Measurements from ENCODE around the gene ROR2. TPM values are rescaled to one million over a fixed set of nuclear protein-coding genes. Genes with fewer than 3 reads are reported as not detected.
"Not testable (repeated sequence)": the region's sequence is repeated elsewhere in the genome, so short reads cannot be mapped to it uniquely, and the experiment has no call there.

ROR2 gene
- total and polyA plus RNA-seq, 2 experiments from 2014 or later, result 8.1 to 18.8 TPM

DNA sequence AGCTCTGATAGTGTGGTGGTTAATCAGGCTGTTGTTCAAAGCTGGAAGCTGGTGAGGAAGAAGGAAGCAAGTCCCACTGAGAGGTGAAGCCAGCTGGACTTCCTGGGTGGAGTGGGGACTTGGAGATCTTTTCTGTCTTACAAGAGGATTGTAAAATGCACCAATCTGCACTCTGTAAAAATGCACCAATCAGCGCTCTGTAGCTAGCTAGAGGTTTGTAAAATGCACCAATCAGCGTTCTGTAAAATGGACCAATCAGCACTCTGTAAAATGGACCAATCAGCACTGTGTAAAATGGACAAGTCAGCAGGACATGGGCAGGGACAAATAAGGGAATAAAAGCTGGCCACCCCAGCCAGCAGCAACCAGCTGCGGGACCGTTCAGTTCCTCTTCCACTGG, 432.7 kb downstream of the ROR2 start:
- H3K4me3 Mint-ChIP-seq; H3K27ac ChIP-seq (ENCODE audit: low read depth); H2AFZ ChIP-seq; H3K27ac Mint-ChIP-seq; H3K9me3 Mint-ChIP-seq; ATAC-seq; H3K79me2 ChIP-seq (replicated peaks; ENCODE audit: insufficient read depth); H4K20me1 ChIP-seq (replicated peaks; ENCODE audit: insufficient read depth); H3K4me2 ChIP-seq; H3K27me3 ChIP-seq (ENCODE audit: insufficient read depth); H3F3A ChIP-seq (replicated peaks; ENCODE audit: low read depth); H3K9me2 ChIP-seq (ENCODE audit: insufficient read depth); H3K27me3 Mint-ChIP-seq (ENCODE audit: insufficient read depth, low read depth, poor library complexity); H3K4me3 ChIP-seq; H3K36me3 ChIP-seq (ENCODE audit: insufficient read depth); DNase-seq (ENCODE audit: low spot score); H3K36me3 Mint-ChIP-seq (ENCODE audit: low read depth): not testable (repeated sequence)
- peaks cover 12% of the 10 kb centered on the region; the same call in 1 of the 2 replicates for H3K4me1 ChIP-seq (ENCODE audit: insufficient read depth)
- peaks cover 16% of the 10 kb centered on the region for H3K4me1 Mint-ChIP-seq

DNA sequence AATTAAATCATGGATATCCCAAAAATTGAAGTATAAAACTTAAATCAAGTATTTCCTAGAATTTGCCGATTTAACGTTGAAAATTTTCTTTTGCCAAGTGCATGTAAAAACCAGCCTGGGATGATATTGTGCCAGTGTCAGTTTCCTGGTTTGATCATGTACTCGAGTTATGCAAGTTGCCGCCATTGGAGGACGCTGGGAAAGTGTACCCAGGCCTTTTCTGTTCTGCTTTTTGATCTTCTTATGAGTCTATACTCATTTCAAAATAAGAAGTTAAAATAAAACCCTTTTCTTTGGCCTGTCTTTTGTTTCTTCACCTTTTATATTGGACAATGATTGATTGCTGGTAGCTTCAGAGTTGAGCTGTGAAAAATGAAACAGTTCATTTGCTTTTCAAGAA, 433.3 kb downstream of the ROR2 start:
- ATAC-seq (no peak), DNase-seq (ENCODE audit: low spot score) (no peak)
- no peaks in the 10 kb centered on the region for H4K20me1 ChIP-seq (replicated peaks; ENCODE audit: insufficient read depth)
- H3K79me2 ChIP-seq (replicated peaks; ENCODE audit: insufficient read depth), result no peaks in the 10 kb centered on the region
- Mint-ChIP-seq H3K36me3 (ENCODE audit: low read depth) (peaks cover 4% of the 10 kb centered on the region; the same call in 2 of the 3 replicates), H3K4me1 (peaks cover 16% of the 10 kb centered on the region), H3K27me3 (ENCODE audit: insufficient read depth, low read depth, poor library complexity) (peaks cover 8% of the 10 kb centered on the region), H3K9me3 (peaks cover 4% of the 10 kb centered on the region; the same call in 2 of the 3 replicates), H3K4me3 (no peak overlapping the region), H3K27ac (no peak overlapping the region)
- H3K27me3 ChIP-seq (ENCODE audit: insufficient read depth), result no peaks in the 10 kb centered on the region
- H3K4me1 ChIP-seq (ENCODE audit: insufficient read depth), result peaks cover 12% of the 10 kb centered on the region; the same call in 1 of the 2 replicates
- no peak overlapping the region for H2AFZ ChIP-seq
- H3K27ac ChIP-seq (ENCODE audit: low read depth), result no peak overlapping the region
- H3F3A ChIP-seq (replicated peaks; ENCODE audit: low read depth), result no peaks in the 10 kb centered on the region
- no peaks in the 10 kb centered on the region for H3K36me3 ChIP-seq (ENCODE audit: insufficient read depth)
- TF ChIP-seq ZNF114 (CRISPR knock-in tag; IDR thresholded peaks at IDR 0.05) (no peak), EZH2phosphoT487 (IDR thresholded peaks at IDR 0.05; ENCODE audit: unreplicated experiment) (no peak), EZH2 (IDR thresholded peaks at IDR 0.05; ENCODE audit: low read depth, unreplicated experiment) (no peak)
- TF ChIP-seq, protein P1, sequence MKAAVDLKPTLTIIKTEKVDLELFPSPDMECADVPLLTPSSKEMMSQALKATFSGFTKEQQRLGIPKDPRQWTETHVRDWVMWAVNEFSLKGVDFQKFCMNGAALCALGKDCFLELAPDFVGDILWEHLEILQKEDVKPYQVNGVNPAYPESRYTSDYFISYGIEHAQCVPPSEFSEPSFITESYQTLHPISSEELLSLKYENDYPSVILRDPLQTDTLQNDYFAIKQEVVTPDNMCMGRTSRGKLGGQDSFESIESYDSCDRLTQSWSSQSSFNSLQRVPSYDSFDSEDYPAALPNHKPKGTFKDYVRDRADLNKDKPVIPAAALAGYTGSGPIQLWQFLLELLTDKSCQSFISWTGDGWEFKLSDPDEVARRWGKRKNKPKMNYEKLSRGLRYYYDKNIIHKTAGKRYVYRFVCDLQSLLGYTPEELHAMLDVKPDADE (IDR thresholded peaks at IDR 0.05), result no peak
- H3K4me3 ChIP-seq, result no peak overlapping the region
- H3K9me2 ChIP-seq (ENCODE audit: insufficient read depth), result no peaks in the 10 kb centered on the region
- no peak overlapping the region for H3K4me2 ChIP-seq

DNA sequence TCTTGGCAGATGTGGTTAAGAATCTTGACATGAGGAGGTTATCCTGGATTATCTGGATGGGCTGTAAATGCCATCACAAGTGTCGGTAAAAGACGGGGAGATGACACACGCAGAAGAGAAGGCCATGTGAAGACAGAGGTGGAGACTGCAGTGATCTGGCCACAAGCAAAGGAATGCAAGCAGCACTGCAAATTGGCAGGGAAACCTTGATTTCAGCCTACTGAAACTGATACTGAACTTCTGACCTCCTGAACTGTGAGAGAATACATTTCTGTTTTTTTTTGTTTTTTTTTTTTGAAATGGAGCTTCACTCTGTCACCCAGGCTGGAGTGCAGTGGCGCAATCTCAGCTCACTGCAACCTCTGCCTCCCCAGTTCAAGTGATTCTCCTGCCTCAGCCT, 433.9 kb downstream of the ROR2 start:
- Histone ChIP-seq H3K4me1 (ENCODE audit: insufficient read depth) (peaks cover 12% of the 10 kb centered on the region; the same call in 1 of the 2 replicates), H2AFZ (0 out of 2 replicates have a peak overlapping the region, but pooled peaks have one; percentile 96), H3K4me2 (no peak overlapping the region), H4K20me1 (replicated peaks; ENCODE audit: insufficient read depth) (no peaks in the 10 kb centered on the region), H3K79me2 (replicated peaks; ENCODE audit: insufficient read depth) (no peaks in the 10 kb centered on the region), H3K4me3 (no peak overlapping the region), H3K27me3 (ENCODE audit: insufficient read depth) (no peaks in the 10 kb centered on the region), H3K36me3 (ENCODE audit: insufficient read depth) (no peaks in the 10 kb centered on the region), H3K27ac (ENCODE audit: low read depth) (no peak overlapping the region), H3K9me2 (ENCODE audit: insufficient read depth) (no peaks in the 10 kb centered on the region), H3F3A (replicated peaks; ENCODE audit: low read depth) (no peaks in the 10 kb centered on the region)
- DNase-seq (ENCODE audit: low spot score) (no peak), ATAC-seq (no peak)
- H3K27ac Mint-ChIP-seq, result no peak overlapping the region
- peaks cover 4% of the 10 kb centered on the region; the same call in 2 of the 3 replicates for H3K36me3 Mint-ChIP-seq (ENCODE audit: low read depth)
- H3K4me1 Mint-ChIP-seq, result peaks cover 16% of the 10 kb centered on the region
- no peak overlapping the region for H3K4me3 Mint-ChIP-seq
- H3K27me3 Mint-ChIP-seq (ENCODE audit: insufficient read depth, low read depth, poor library complexity), result peaks cover 8% of the 10 kb centered on the region
- peaks cover 4% of the 10 kb centered on the region; the same call in 2 of the 3 replicates for H3K9me3 Mint-ChIP-seq
- TF ChIP-seq ZNF331 (CRISPR knock-in tag; IDR thresholded peaks at IDR 0.05; ENCODE audit: low read depth) (no peak), EZH2phosphoT487 (IDR thresholded peaks at IDR 0.05; ENCODE audit: unreplicated experiment) (no peak), EZH2 (IDR thresholded peaks at IDR 0.05; ENCODE audit: low read depth, unreplicated experiment) (no peak), CREB1 (CRISPR knock-in tag; IDR thresholded peaks at IDR 0.05; ENCODE audit: low read depth) (no peak)
- TF ChIP-seq, protein P2, sequence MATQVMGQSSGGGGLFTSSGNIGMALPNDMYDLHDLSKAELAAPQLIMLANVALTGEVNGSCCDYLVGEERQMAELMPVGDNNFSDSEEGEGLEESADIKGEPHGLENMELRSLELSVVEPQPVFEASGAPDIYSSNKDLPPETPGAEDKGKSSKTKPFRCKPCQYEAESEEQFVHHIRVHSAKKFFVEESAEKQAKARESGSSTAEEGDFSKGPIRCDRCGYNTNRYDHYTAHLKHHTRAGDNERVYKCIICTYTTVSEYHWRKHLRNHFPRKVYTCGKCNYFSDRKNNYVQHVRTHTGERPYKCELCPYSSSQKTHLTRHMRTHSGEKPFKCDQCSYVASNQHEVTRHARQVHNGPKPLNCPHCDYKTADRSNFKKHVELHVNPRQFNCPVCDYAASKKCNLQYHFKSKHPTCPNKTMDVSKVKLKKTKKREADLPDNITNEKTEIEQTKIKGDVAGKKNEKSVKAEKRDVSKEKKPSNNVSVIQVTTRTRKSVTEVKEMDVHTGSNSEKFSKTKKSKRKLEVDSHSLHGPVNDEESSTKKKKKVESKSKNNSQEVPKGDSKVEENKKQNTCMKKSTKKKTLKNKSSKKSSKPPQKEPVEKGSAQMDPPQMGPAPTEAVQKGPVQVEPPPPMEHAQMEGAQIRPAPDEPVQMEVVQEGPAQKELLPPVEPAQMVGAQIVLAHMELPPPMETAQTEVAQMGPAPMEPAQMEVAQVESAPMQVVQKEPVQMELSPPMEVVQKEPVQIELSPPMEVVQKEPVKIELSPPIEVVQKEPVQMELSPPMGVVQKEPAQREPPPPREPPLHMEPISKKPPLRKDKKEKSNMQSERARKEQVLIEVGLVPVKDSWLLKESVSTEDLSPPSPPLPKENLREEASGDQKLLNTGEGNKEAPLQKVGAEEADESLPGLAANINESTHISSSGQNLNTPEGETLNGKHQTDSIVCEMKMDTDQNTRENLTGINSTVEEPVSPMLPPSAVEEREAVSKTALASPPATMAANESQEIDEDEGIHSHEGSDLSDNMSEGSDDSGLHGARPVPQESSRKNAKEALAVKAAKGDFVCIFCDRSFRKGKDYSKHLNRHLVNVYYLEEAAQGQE (IDR thresholded peaks at IDR 0.05; ENCODE audit: unreplicated experiment), result no peak

Measured in GM23338 (cell line).